Measurements from ENCODE around the gene ADGRD1.
"Not testable (repeated sequence)": the region's sequence is repeated elsewhere in the genome, so short reads cannot be mapped to it uniquely, and the experiment has no call there.

ADGRD1 gene

DNA sequence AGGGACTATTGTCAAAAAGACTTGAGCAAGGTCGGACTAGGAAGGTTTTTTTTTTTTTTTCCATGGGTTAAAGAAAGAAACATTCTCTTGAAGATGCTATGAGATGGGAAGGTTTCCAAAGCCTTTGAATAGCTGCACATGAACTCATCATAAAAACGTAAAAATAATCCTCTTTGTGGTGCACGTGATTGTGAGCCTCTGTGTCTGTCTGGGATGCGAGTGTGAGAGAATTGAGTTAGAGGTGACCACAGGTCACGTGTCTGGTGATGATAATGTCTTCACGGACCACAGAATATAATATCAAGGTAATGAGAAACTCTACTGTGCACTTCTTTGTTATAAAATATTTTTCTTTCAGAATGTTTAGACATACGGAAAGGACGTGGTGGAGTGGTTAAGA, 24.3 kb upstream of the ADGRD1 start:
- Mint-ChIP-seq H3K27ac (no peak overlapping the region), H3K4me3 (no peak overlapping the region), H3K27me3 (peaks cover 43% of the 10 kb centered on the region), H3K9me3 (no peaks in the 10 kb centered on the region), H3K4me1 (no peaks in the 10 kb centered on the region), H3K36me3 (ENCODE audit: low read depth) (no peaks in the 10 kb centered on the region)
- DNase-seq (no peak), ATAC-seq (no peak)

DNA sequence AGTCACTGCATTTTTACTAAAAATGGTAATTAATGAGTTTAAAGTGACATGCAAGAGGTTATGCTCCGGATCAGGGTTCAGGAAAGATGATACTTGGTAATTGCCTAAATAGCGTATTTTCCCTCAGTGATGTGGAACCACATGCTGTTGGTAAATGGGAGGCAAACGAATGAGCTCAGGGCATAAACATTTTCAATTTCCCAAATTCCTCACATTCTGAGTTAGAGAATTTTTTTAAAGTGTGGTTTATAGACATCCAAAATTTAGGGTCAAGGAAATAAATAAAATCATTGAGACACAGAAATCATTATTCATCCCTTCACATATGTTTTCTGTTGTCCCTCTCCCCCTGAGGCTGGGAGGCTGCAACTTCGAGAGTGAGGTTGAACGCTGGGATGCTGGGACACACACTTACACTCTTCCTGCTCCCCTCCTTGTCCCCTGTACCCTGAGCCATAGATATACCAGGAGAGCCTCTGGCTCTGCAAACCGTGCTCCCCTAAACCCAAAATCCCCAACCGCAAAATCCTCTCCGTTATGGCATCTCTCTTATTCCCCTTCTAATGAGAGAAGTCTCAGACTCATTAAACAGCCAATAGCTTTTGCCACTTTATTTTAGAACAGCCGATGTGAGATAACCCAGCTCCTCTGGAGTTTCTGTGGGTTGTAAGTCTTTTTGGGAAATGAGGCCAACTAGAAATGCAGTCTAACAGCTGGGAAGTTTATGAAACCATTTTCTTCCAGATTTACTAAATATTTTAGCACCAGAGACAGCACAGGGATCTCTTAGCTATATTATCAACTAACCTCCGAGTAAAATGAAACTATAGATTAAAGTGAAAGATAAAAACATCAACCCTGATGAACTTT, 21.4 kb upstream of the ADGRD1 start:
- no peak for ATAC-seq
- Mint-ChIP-seq H3K27me3 (peaks cover 42% of the 10 kb centered on the region), H3K36me3 (ENCODE audit: low read depth) (no peaks in the 10 kb centered on the region)

DNA sequence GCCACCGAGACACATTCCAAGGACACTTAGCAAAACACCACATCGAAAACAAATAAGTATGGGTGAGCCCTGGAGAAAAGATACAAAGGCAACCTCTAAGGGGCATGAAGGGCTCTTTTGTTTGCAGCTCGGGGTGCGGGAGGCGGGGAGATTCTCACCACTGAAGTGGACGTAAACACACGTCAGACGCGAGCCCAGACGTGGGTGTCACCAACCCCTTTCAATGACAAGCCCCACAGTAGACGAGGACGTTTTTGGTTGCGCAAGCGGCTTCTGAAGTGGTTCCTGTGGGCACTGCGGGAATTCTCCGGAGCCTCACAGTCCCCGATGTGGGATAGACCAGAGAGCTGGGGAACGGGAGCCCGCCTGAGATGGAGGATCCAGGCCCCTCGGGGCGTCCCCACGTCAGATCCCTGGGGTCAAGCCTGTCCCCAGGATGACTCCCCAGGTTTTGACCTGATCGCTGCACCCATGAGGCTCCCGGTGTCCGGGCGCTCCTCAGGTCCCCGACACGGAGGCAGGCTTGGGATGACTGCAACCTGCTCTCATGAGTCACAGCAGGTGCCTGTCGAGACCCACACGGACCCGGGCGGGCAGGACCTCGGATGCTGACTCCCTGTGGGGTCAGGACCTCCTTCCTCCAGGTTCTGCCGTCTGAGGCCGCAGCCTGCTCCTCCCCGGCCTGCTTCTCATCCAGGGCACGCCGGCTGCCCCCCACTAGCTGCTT, 20.3 kb upstream of the ADGRD1 start:
- no peak for DNase-seq
- no peak overlapping the region for H3K4me3 Mint-ChIP-seq
- H3K4me1 Mint-ChIP-seq, result no peaks in the 10 kb centered on the region
- H3K9me3 Mint-ChIP-seq, result no peaks in the 10 kb centered on the region
- ATAC-seq, result no peak
- H3K36me3 Mint-ChIP-seq (ENCODE audit: low read depth), result no peaks in the 10 kb centered on the region
- peaks cover 36% of the 10 kb centered on the region for H3K27me3 Mint-ChIP-seq
- H3K27ac Mint-ChIP-seq, result no peak overlapping the region

More for the DNA sequence above, 21.4 kb upstream of the ADGRD1 start:
- no peak overlapping the region for H3K4me3 Mint-ChIP-seq
- no peaks in the 10 kb centered on the region for H3K4me1 Mint-ChIP-seq
- no peak overlapping the region for H3K27ac Mint-ChIP-seq
- no peaks in the 10 kb centered on the region for H3K9me3 Mint-ChIP-seq
- DNase-seq, result no peak

DNA sequence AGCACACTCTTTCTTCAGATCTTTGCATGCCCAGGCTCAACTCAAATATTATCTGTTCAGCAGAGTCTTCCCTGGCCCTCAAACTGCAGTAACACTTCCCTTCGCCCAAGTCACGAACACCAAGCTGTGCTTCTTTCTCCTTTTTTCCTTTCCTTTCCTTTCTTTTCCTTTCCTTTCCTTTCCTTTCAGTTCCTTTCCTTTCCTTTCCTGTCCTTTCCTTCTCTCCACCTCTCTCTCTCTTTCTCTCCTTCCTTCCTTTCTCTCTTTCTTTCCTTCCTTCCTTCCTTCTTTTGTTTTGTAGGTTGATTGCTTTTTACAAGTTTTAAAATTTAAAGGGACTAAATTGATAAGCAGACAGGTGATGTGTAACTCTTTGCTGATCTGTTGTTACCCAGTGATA, 19.0 kb upstream of the ADGRD1 start:
- H3K4me3 Mint-ChIP-seq, result no peak overlapping the region

DNA sequence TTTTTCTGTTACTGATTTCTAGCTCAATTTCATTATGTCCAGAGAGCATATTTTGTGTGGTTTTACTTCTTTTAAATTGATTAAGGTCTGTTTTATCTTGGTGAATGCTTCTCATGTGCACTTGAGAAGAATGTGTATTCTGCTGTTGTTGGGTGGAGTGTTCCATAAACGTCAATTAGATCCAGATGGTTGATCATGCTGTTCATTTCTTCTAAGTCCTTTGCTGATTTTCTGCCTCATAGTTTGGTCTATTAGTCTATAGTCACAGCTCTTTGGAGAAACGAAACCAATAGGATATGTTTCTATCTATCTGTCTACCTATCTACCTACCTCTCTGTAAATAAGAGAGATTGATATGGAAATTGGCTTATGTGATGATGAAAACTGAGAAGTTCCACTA, 17.1 kb upstream of the ADGRD1 start:
- peaks cover 18% of the 10 kb centered on the region for H3K27me3 Mint-ChIP-seq
- DNase-seq, result no peak
- no peak overlapping the region for H3K27ac Mint-ChIP-seq
- H3K4me1 Mint-ChIP-seq, result no peaks in the 10 kb centered on the region
- no peaks in the 10 kb centered on the region for H3K36me3 Mint-ChIP-seq (ENCODE audit: low read depth)
- ATAC-seq, result no peak
- H3K4me3 Mint-ChIP-seq, result no peak overlapping the region
- H3K9me3 Mint-ChIP-seq, result peaks cover 9% of the 10 kb centered on the region

More for the DNA sequence above, 19.0 kb upstream of the ADGRD1 start:
- Mint-ChIP-seq H3K27me3 (peaks cover 25% of the 10 kb centered on the region), H3K27ac (no peak overlapping the region), H3K9me3 (no peaks in the 10 kb centered on the region), H3K36me3 (ENCODE audit: low read depth) (no peaks in the 10 kb centered on the region), H3K4me1 (no peaks in the 10 kb centered on the region)
- ATAC-seq, result no peak
- DNase-seq, result no peak

DNA sequence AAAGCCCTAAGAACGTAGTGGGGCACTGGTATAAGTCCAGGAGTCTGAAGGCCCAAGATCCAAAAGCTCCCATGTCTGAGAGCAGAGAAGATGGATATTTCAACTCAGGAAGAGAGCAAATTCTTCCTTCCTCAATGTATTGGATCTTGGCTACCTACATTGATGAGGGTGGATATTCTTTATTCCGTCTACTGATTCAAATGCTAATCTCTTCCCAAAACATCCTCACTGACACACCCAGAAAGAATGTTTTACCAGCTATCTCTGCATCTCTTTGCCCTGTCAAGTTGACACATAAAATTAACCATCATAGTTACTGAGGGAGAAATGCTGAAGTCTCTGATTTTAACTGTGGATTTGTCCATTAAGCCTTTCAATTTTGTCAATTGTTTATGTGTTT, 16.6 kb upstream of the ADGRD1 start:
- Mint-ChIP-seq H3K27me3 (peaks cover 17% of the 10 kb centered on the region), H3K4me3 (no peak overlapping the region), H3K27ac (no peak overlapping the region), H3K4me1 (no peaks in the 10 kb centered on the region), H3K36me3 (ENCODE audit: low read depth) (no peaks in the 10 kb centered on the region), H3K9me3 (peaks cover 9% of the 10 kb centered on the region)
- no peak for DNase-seq
- ATAC-seq, result no peak

DNA sequence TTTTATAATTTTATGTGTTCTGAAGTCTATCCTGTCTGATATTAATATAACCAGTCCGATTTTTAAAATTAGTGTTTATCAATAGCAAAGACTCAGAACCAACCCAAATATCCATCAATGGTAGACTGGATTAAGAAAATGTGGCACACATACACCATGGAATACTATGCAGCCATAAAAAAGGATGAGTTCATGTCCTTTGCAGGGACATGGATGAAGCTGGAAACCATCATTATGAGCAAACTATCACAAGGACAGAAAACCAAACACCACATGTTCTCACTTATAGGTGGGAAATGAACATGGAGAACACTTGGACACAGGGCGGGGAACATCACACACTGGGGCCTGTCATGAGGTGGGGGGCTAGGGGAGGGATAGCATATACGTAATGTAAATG, 16.2 kb upstream of the ADGRD1 start:
- H3K4me3 Mint-ChIP-seq; DNase-seq; H3K36me3 Mint-ChIP-seq (ENCODE audit: low read depth); H3K27ac Mint-ChIP-seq; H3K4me1 Mint-ChIP-seq; ATAC-seq; H3K9me3 Mint-ChIP-seq: not testable (repeated sequence)
- peaks cover 14% of the 10 kb centered on the region for H3K27me3 Mint-ChIP-seq

DNA sequence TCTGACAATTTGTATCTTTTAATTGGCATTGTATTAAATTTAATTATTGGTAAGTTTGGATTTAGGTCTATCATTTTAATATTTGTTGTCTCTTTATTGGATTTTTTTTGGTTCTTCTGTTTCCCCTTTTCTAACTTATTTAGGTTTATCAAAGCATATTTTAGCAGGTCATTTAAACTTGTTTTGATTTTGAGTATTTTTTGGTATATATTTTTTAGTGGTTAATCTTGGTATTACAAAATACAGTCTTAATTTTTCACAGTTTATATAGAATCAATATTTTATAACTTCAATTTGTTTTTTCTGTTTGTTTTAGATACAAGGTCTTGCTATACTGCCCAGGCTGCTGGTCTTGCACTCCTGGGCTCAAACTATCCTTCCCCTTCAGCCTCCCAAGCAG, 15.5 kb upstream of the ADGRD1 start:
- peaks cover 9% of the 10 kb centered on the region for H3K9me3 Mint-ChIP-seq
- H3K36me3 Mint-ChIP-seq (ENCODE audit: low read depth), result no peaks in the 10 kb centered on the region

DNA sequence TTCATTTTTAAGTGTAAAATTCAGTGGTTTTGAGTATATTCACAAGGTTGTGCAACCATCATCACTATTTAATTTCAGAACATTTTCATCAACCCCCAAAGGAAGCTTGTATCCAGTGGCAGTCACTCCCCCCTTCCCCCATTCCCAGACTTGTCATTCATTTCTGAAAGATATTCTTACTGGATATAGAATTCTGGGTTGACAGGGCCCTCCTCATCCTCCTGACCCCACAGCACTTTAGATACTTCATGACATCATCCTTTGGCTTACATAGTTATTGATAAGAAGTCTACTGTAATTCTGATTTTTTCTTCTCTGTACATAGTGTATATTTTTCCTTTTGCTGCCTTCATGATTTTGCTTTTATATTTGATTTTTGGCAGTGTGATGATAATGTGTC, 8.8 kb upstream of the ADGRD1 start:
- Mint-ChIP-seq H3K27ac (no peak overlapping the region), H3K4me1 (no peaks in the 10 kb centered on the region), H3K36me3 (ENCODE audit: low read depth) (no peaks in the 10 kb centered on the region)

More for the DNA sequence above, 15.5 kb upstream of the ADGRD1 start:
- ATAC-seq (no peak), DNase-seq (no peak)
- H3K27me3 Mint-ChIP-seq, result peaks cover 14% of the 10 kb centered on the region
- H3K27ac Mint-ChIP-seq, result no peak overlapping the region
- H3K4me3 Mint-ChIP-seq, result no peak overlapping the region
- H3K4me1 Mint-ChIP-seq, result no peaks in the 10 kb centered on the region

DNA sequence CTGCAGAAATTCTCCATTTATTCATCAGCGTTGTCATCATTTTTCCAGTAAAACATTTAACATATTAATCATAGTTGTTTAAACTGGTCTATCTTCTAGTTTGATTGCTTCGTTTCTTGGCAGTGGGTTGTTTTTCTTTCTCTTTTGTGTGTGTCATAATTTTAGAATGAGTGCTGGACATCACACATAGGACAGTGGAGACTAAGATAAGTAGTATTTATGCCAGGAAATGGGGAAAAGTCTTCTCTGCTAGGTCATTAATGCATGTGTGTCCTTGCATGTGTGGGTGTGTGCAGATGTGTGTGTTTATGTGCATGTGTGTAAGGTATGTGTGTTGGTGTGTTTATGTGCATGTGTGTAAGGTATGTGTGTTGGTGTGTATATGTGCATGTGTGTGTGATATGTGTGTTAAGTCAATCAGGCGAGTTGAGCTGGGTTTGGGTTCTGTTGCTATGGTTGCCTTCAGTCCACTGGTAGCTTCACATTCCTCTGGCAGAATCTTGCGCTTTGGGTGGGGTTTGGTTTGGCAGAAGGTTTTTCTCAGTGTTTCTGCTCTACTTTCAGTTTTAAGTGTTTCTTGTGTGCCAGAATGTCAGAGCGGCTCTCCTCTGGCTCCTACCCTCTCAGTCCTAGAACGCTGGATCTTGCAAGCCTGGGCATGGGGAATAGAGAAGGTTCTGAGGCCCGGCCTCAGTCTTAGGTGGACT, 7.8 kb upstream of the ADGRD1 start:
- Mint-ChIP-seq H3K4me1 (no peaks in the 10 kb centered on the region), H3K36me3 (ENCODE audit: low read depth) (no peaks in the 10 kb centered on the region), H3K27me3 (peaks cover 29% of the 10 kb centered on the region), H3K4me3 (no peak overlapping the region), H3K9me3 (peaks cover 22% of the 10 kb centered on the region), H3K27ac (no peak overlapping the region)
- no peak for DNase-seq
- no peak for ATAC-seq

More for the DNA sequence above, 8.8 kb upstream of the ADGRD1 start:
- peaks cover 31% of the 10 kb centered on the region for H3K9me3 Mint-ChIP-seq
- DNase-seq, result no peak
- no peak overlapping the region for H3K4me3 Mint-ChIP-seq
- no peak for ATAC-seq
- H3K27me3 Mint-ChIP-seq, result peaks cover 27% of the 10 kb centered on the region

DNA sequence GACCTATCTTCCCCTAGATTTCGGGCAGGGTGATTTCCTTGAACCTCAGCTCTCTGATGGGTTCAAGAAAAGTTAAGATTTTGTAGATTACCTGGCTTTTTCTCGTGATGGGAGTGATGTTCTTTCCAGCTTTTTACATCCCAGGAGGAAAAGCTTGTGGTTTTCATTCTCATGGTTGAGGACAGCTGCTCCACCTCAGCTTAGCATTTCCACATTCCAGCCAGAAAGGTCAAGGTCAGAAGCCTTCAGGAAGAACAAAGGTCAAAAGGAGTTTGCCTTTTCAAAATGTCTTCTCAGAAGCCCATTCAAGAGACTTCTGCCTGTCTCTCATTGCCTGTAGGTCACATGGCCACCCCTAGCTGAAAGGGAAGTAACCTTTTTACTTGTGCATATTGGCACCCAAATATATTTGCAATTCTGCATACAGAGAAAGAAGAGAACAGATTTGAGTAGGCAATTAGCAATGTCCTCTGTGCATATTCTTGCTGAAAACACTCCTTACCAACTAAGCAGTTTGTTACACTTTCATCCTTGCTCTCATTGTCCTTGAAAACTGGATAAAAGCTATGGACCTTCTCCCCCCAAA, 6.6 kb upstream of the ADGRD1 start:
- peaks cover 22% of the 10 kb centered on the region for H3K9me3 Mint-ChIP-seq
- ATAC-seq, result no peak
- no peaks in the 10 kb centered on the region for H3K4me1 Mint-ChIP-seq
- H3K36me3 Mint-ChIP-seq (ENCODE audit: low read depth), result no peaks in the 10 kb centered on the region
- no peak overlapping the region for H3K4me3 Mint-ChIP-seq
- peaks cover 32% of the 10 kb centered on the region for H3K27me3 Mint-ChIP-seq
- no peak overlapping the region for H3K27ac Mint-ChIP-seq
- DNase-seq, result no peak

DNA sequence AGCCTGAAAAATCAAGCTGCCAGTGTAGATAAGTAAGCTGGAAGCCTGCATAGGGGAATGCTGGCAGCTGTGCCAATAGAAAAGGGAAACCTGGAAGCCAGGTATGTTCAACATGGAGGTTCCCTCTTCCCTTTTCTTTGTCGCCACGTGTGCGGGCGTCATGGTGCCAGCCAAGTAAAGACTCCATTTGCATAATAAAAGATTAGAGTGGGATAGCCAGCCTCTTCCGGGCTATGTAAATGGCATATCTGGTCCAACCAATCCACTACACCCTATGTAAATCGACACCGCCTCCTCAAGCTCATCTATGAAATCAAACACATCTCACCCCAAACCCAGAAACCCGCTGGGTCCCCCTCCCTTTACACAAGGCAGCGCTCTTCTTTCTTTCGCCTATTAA, 5.6 kb upstream of the ADGRD1 start:
- Mint-ChIP-seq H3K4me3 (no peak overlapping the region), H3K27me3 (peaks cover 33% of the 10 kb centered on the region), H3K27ac (no peak overlapping the region), H3K36me3 (ENCODE audit: low read depth) (no peaks in the 10 kb centered on the region), H3K9me3 (peaks cover 22% of the 10 kb centered on the region), H3K4me1 (no peaks in the 10 kb centered on the region)
- DNase-seq, result no peak
- ATAC-seq, result no peak

DNA sequence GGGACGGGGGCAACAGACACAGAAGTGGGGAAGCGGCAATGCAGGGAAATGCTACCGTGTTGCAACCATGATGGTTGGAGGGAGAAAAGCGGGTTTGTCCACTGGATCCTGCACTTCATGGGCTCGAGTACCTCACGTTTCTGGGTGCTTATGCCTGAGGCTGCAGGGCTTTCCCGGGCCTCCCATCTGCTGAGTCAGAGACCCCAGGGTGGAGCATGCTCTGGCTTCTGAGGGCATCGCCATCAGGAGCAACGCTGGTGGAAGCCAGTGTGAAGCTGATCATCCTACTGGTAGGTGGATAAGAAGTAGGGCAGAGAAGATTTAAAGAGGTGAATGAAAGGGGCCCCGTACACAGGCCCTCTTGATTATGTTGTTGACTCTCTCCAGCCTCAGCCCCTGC, 5.0 kb upstream of the ADGRD1 start:
- no peak overlapping the region for H3K4me3 Mint-ChIP-seq
- H3K27ac Mint-ChIP-seq, result no peak overlapping the region
- no peak for ATAC-seq
- H3K27me3 Mint-ChIP-seq, result peaks cover 31% of the 10 kb centered on the region
- peaks cover 2% of the 10 kb centered on the region for H3K4me1 Mint-ChIP-seq
- H3K36me3 Mint-ChIP-seq (ENCODE audit: low read depth), result no peaks in the 10 kb centered on the region
- DNase-seq, result no peak
- peaks cover 22% of the 10 kb centered on the region for H3K9me3 Mint-ChIP-seq

DNA sequence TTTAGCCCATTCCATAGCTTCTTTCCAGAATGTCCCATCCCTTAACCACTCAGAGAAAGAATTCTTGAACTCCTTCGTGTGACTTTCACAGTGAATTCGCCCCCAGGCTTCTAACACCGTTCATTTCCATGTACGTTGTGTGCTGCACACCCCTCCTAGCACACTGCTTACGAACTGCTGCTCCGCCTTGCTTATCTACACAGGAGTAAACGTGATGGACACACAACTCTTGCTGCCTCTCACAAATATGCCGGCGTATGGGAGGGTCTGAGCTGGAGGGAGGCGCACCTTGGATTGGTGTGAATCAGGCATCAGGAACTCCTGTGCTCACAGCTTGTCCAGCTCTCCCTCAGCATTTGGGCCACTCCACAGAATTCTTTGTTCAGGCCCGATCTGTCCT, 3.9 kb upstream of the ADGRD1 start:
- ATAC-seq (no peak), DNase-seq (no peak)
- Mint-ChIP-seq H3K27me3 (peaks cover 34% of the 10 kb centered on the region), H3K27ac (no peak overlapping the region), H3K4me1 (peaks cover 3% of the 10 kb centered on the region), H3K4me3 (no peak overlapping the region), H3K36me3 (ENCODE audit: low read depth) (no peaks in the 10 kb centered on the region), H3K9me3 (peaks cover 15% of the 10 kb centered on the region)
